Kidney tubule cell (primary cell): ENCODE results near the gene FDXR.

Experiments
- DNase-seq: peaks from one replicate; pipeline ENCODE4 v3.0.0-alpha.2; 2018; ENCODE audit warnings: low spot score

The FDXR gene

DNA sequence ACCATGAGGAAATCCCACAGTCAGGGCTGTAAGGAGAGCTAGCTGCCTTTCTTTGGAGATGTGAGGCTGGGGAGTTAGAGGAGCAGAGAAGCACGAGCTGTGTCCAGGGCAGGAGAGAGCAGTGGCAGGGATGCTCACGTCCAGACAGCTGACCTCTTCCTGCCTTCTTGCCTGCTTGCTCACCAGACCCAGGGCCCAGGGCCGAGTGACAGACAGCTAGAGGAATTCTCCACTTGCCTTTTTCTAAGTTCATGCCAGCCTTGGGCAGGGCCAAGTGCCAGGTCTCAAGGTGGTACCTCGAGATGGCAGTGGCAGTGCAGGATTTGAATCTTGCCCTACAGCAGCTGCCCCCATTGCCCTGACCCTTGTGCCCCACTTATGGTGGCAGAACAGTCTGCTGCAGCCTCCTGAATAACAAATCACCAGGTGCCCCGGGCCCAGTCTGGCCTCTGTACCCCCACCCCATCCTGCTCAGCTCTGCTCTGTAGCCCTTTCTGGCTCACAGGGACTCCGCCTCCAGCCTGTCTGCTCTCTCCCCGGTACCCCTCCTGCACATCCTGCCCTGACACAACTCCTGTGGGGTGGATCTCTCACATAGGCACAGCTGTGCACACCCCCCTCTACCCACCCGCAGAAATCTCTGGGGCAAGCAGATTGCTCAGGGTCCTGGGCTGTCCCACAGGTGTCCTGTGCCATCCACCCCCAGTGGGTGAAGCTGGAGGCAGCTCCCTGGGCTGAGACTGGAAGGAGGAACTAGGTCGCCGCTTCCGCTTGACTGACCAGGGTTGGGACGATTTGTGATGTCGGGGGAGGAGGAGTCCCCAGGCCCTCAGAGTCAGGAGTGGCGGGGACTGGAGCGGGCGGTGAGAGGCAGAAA, 39.1 kb downstream of the FDXR start:
- DNase-seq, result peak; percentile 87

- peak; percentile 18 for DNase-seq
Measured at GRCh38 chr17:74832421-74832820, 40.4 kb downstream of the FDXR start.

- no peak for DNase-seq
Measured at GRCh38 chr17:74831444-74832146, 41.2 kb downstream of the FDXR start.

GRCh38 chr17:74830861-74831260, 41.9 kb downstream of the FDXR start:
- DNase-seq, result no peak

DNA sequence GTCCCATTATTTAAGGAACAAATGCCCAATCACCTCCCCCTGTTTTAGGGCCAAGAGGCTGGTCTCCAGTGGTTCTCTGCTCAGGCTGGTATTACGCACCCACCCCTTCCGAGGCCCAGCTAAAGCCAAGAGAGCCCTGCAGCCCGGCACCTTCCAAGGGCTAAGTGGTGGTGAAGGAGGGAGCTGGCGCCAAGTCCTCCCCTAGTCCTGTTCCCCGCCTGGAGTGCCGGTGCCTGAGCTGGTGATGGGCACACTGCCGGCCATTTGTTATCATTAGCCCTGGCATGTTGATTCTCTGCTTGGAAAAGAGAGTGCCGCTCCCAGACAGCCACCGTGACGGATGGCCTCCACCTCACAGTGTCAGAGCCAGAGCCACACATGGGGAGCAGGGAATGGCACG, 45.0 kb downstream of the FDXR start:
- DNase-seq, result no peak

- no peak for DNase-seq
Measured at GRCh38 chr17:74825952-74826719, 46.7 kb downstream of the FDXR start.

DNA sequence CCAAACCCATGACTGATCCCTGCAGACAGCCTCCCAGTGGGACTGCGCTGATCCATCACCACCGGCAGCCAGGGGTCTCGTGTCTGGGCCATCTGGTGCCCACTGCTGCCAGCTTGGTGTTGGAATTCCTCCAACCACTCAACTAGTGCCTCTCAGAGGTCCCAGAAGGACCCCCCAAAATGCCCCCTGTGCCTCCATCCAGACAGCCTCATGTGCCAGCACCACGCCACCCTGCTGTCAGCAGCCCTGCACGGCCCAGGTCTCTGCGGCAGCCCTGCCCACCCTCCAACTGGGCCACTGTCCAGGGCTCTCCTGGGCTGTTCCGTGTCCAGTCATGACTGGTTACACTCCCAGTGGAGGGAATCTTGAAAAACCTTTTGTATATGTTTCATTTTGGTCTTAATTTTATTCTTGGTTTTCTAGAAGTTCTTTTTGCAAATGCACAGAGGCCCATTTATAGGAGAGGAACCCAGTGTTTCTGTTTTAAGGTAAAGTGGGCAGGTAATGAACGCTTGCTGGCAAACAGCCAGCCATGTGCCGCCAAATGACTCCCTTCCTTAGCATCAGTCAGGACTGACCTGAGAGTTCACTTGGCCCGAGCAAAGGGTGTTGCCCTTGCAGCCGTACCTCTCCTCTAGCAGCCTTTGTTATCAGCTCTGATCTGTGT, 47.7 kb downstream of the FDXR start:
- DNase-seq, result no peak

GRCh38 chr17:74822939-74823367, 49.8 kb downstream of the FDXR start:
- DNase-seq, result no peak

DNA sequence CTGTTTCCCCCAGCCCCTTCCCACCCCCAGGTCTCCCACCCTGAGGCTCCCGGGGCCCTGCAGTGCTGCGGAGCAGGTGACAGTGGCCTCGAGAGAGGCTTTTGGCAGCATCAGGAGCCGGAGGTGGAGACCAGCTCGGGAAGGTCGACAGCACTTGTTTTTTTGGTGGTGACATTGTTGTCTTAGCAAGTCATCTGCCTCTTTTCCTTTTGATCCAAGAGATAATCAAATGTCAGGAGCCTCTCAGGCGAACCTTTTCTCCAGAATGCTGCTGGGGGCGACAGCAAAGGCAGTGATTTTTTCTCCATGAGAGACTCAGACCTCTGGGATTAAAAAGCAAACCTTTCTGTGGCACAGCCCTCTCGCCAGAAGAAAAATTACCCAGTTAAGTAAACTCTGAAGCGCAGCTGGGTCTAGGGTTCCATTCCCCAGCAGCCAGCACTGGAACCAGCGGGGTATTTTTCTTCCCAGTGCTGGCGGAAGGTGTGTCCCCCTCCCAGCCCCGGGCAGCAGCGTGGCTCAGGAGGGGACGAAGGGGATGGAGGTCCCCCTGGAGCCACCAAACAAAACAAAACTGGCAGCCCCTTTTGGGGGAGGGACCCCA, 50.4 kb downstream of the FDXR start:
- no peak for DNase-seq

- no peak for DNase-seq
Measured at GRCh38 chr17:74821655-74822334, 51.0 kb downstream of the FDXR start.

DNA sequence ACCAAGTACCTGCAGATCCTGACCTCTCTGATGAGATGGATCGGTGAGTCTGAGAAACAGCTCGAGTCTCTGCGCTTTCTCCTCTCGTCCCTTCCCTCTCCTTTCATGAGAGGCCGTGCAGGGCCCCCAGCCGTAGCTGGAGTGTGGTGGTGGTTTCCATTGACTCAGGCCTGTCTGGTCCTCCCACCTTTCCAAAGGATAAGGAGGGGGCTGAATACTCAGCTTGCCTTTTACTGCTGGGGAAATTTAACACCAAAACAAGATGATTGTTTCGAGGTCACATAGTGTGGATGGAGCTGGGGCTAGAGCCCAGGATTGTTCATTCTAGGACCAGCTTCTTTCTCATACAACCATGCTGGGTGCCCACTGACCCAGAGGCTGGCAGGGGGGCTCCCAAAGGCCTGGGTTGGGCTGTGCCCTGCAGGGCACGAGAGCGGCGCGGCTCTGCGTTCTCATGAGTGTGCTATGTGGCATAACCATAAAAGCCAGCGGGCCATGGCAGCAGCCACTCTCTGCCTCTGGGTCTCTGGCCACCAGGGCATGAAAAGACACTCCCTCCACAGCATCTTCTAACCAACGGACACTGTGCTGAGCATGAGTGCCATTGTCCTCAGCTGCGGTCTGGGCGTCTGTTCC, 52.9 kb downstream of the FDXR start:
- DNase-seq, result no peak

GRCh38 chr17:74818291-74818938, 54.4 kb downstream of the FDXR start:
- no peak for DNase-seq

DNA sequence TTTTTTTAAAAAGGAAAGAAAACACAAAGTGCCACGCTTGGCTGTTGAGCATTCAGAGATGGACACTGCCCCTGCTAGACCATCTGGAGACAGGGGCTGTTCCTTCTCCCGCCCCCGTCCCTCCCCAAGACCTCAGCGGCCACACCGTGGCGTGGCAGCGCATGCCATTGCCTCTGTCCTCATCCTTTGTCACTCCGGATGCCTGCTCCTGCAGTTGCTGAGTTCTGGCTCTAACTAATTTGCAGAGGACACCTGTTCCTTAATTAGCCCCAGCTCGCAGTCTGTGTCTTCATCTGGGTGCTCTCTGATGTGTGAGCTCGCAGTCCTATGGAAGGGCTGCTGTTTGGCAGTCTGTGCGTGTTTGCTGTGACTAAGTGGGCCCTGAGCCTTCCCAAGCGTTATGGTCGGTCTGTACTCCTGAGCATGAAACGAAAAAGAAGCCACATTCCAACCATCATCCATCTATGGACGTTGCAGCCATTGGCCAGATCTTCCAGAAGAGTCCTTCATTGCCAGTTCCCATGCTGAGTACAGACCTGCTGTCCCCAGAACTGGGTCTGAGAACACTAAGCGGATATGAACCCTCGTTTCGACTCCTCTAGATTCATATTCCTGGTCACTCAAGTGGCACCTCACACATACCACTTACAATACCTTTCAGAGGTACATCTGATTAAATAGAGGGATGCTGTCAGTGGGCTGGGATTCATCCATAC, 55.7 kb downstream of the FDXR start:
- no peak for DNase-seq

DNA sequence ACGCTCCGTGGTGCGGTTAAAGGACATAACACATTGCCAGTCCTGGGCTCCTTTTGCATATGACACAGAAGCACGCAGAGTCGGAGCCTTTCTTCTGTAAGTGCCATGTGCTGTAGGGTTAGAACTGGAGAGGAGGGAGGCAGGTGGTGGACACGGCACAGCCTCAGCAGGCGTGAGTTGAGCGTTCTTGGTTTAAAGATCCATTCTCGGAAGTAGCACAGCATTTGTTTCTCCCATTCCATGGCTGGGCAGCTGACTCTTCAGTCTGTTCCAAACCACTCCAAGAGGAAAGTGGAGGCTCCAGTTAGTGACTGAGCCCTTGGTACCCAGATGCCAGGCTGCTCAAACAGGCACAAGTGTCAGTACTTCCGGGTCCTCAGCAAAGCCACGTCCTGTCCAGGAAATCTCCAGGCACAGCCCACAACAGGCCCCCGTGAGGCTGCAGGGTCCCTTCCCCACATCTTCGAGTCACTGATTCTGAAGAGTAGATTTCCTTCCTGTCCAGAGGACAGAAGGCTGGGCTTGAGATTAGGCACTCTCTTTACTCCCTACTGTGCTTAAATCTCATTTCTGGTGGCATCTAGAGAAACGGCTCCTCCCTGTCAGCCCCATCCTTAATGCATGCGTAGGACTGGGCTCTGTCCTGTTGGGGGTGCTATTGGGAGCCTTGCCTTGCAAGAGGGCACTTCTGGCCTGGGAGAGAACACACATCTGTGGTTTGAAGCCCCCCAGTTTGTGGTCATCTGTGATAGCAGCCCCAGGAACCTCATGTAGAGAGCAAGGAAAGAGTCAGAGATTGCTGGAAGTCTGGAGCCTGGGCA, 57.0 kb downstream of the FDXR start:
- no peak for DNase-seq

DNA sequence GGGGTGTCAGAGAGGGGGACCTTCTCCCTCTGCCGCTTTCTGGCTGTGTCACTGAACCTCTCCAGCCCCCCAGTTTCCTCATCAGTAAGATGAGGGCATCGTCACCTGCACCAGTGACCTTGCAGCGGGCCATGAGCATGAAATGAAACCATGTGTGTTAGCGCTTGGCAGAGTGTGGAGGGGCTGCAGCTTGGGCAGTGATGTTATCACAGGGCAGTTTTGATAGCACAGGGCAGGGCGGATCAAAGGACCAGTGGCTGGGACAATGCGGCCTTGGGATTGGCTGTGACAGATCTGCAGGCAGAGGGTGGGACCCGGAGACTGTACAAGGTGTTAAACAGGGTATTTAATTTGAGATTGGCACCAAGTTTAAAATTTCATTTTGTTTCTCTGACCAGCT, 57.7 kb downstream of the FDXR start:
- no peak for DNase-seq

- DNase-seq, result no peak
Measured at GRCh38 chr17:74814453-74814852, 58.3 kb downstream of the FDXR start.
